Measurements from ENCODE around the gene MTMR2. TPM values are rescaled to one million over a fixed set of nuclear protein-coding genes. Genes with fewer than 3 reads are reported as not detected.
A peak's percentile ranks its signal among the peaks of the same experiment; 100 is the strongest.

The MTMR2 gene
- total and polyA plus RNA-seq, 9 of the 15 experiments (the other 6 are each of a cell fraction or from before 2014, with no cell fraction given): 12.6 to 35.8 (median 25.2) TPM

DNA sequence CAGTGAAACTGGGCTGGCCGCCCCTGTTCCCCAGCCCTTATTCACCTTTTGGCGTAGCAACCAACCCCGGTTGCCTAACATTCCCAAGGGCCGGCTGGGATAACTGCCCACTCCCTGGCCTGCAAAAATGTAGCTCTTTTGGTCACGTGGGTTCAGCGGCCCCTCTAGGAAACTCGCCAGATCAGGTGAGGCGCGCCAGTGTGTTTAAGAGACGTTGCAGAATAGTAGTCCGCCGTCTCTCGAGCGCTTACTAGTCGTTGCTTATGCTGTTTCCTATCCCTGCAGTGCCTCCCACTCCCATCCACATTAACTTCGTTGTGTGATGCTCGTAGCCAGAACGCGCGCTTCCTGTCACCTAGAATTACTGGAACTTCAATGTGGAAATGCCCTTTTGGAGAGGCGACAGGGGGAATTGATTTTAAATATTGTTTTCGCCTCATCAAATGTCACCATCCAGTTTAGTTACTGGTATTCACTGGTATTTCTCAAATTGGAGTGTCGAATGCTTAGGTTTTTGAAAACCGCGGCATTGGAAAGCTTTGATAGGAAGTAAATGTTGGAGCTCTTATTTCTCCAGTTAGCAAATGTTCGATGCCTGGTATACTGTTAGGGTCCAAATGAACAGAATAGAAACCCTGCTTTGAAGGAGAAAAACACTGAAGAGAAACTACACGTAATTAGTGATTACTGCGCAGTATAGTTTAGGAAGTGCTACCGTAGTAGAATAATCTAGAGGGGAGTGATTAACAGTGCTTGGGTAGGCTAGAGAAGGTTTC, 132.8 kb downstream of the MTMR2 start (continued):
- TF ChIP-seq, protein P1, sequence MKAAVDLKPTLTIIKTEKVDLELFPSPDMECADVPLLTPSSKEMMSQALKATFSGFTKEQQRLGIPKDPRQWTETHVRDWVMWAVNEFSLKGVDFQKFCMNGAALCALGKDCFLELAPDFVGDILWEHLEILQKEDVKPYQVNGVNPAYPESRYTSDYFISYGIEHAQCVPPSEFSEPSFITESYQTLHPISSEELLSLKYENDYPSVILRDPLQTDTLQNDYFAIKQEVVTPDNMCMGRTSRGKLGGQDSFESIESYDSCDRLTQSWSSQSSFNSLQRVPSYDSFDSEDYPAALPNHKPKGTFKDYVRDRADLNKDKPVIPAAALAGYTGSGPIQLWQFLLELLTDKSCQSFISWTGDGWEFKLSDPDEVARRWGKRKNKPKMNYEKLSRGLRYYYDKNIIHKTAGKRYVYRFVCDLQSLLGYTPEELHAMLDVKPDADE (conservative IDR thresholded peaks at IDR 0.05; ENCODE audit: control insufficient read depth, low read depth, low read length): 0 out of 2 replicates have a peak, but pooled peaks have one; percentile 23
- TF ChIP-seq NUFIP1 (IDR thresholded peaks at IDR 0.05; ENCODE audit: partially characterized antibody): no peak
- 0 out of 4 replicates have a peak, but pooled peaks of 1 of the 2 experiments have one; percentile 10 for TF ChIP-seq FOXK2 (conservative IDR thresholded peaks at IDR 0.05 in 1 of 2, IDR thresholded peaks at IDR 0.05 in 1 of 2; ENCODE audit: low read depth in 2 of 2)
- no peak for TF ChIP-seq CEBPG (CRISPR knock-in tag; IDR thresholded peaks at IDR 0.05)
- peak in 1 of 2 experiments; percentile 31; a peak in 1 of 4 replicates for TF ChIP-seq CEBPG (tag; conservative IDR thresholded peaks at IDR 0.05 in 1 of 2, IDR thresholded peaks at IDR 0.05 in 1 of 2)
- TF ChIP-seq MYC (IDR thresholded peaks at IDR 0.05; ENCODE audit: low read depth, low read length): peak; percentile 56; the same call in 1 of the 2 replicates
- no peak; the same call in 1 of the 2 replicates for TF ChIP-seq MYC (CRISPR knock-in tag; IDR thresholded peaks at IDR 0.05; ENCODE audit: borderline replicate concordance, low read depth)
- no peak for TF ChIP-seq NCOA4 (IDR thresholded peaks at IDR 0.05; ENCODE audit: partially characterized antibody)
- peak; percentile 75; the same call in 1 of the 2 replicates for TF ChIP-seq CEBPB (tag; IDR thresholded peaks at IDR 0.05)
- no peak for TF ChIP-seq JUN (IDR thresholded peaks at IDR 0.05; ENCODE audit: borderline replicate concordance, low read depth, low read length)
- 0 out of 2 replicates have a peak, but pooled peaks have one; percentile 66 for TF ChIP-seq JUN (CRISPR knock-in tag; IDR thresholded peaks at IDR 0.05; ENCODE audit: borderline replicate concordance)
- 0 out of 2 replicates have a peak, but pooled peaks have one; percentile 13 for TF ChIP-seq ZNF644 (tag; IDR thresholded peaks at IDR 0.05; ENCODE audit: low read depth)
- peak; percentile 79; the same call in 1 of the 2 replicates for TF ChIP-seq NFRKB (IDR thresholded peaks at IDR 0.05; ENCODE audit: low read depth)
- TF ChIP-seq, protein P2, sequence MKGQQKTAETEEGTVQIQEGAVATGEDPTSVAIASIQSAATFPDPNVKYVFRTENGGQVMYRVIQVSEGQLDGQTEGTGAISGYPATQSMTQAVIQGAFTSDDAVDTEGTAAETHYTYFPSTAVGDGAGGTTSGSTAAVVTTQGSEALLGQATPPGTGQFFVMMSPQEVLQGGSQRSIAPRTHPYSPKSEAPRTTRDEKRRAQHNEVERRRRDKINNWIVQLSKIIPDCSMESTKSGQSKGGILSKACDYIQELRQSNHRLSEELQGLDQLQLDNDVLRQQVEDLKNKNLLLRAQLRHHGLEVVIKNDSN (CRISPR knock-in tag; IDR thresholded peaks at IDR 0.05): peak; percentile 90
- TF ChIP-seq ZNF282 (CRISPR knock-in tag; IDR thresholded peaks at IDR 0.05): no peak
- TF ChIP-seq JUND (IDR thresholded peaks at IDR 0.05; ENCODE audit: borderline replicate concordance, low read depth, low read length): 0 out of 2 replicates have a peak, but pooled peaks have one; percentile 8
- no peak for TF ChIP-seq JUND (tag; IDR thresholded peaks at IDR 0.05; ENCODE audit: borderline replicate concordance, low read depth, low read length)
- TF ChIP-seq, protein P3, sequence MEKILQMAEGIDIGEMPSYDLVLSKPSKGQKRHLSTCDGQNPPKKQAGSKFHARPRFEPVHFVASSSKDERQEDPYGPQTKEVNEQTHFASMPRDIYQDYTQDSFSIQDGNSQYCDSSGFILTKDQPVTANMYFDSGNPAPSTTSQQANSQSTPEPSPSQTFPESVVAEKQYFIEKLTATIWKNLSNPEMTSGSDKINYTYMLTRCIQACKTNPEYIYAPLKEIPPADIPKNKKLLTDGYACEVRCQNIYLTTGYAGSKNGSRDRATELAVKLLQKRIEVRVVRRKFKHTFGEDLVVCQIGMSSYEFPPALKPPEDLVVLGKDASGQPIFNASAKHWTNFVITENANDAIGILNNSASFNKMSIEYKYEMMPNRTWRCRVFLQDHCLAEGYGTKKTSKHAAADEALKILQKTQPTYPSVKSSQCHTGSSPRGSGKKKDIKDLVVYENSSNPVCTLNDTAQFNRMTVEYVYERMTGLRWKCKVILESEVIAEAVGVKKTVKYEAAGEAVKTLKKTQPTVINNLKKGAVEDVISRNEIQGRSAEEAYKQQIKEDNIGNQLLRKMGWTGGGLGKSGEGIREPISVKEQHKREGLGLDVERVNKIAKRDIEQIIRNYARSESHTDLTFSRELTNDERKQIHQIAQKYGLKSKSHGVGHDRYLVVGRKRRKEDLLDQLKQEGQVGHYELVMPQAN (IDR thresholded peaks at IDR 0.05; ENCODE audit: borderline replicate concordance): peak; percentile 26; the same call in 1 of the 2 replicates
- TF ChIP-seq TBP (optimal IDR thresholded peaks at IDR 0.05; ENCODE audit: low read depth, low read length): peak; percentile 77
- TF ChIP-seq, protein P4, sequence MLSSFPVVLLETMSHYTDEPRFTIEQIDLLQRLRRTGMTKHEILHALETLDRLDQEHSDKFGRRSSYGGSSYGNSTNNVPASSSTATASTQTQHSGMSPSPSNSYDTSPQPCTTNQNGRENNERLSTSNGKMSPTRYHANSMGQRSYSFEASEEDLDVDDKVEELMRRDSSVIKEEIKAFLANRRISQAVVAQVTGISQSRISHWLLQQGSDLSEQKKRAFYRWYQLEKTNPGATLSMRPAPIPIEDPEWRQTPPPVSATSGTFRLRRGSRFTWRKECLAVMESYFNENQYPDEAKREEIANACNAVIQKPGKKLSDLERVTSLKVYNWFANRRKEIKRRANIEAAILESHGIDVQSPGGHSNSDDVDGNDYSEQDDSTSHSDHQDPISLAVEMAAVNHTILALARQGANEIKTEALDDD (IDR thresholded peaks at IDR 0.05): peak; percentile 97
- TF ChIP-seq MYNN (IDR thresholded peaks at IDR 0.05): peak; percentile 97
- no peak for TF ChIP-seq MYNN (CRISPR knock-in tag; IDR thresholded peaks at IDR 0.05)
- TF ChIP-seq RBM14 (IDR thresholded peaks at IDR 0.05; ENCODE audit: borderline replicate concordance, insufficient read depth, low read depth, low read length): no peak
